Neural progenitor cell (in vitro differentiated cells): ENCODE results near the gene CINP. TPM values are rescaled to one million over a fixed set of nuclear protein-coding genes. Genes with fewer than 3 reads are reported as not detected.

Source experiments
- DNase-seq: peaks from one replicate; pipeline ENCODE4 v3.0.0-alpha.2; 2016; ENCODE audit warnings: low spot score
- H2AFZ ChIP-seq: fragments of 200-600 bp; sonication (generic); replicated peaks from 2 replicates; pipeline ENCODE4 v1.6.1; 2016; ENCODE audit warnings: antibody characterized with exemption
- H3F3A ChIP-seq: fragments of 200-600 bp; sonication (generic); 2 replicates; pipeline ENCODE4 v1.6.1; 2016; ENCODE audit warnings: antibody characterized with exemption, low read depth
- H3K27ac ChIP-seq: fragments of 200-600 bp; sonication (generic); 2 replicates; pipeline ENCODE4 v1.5.1; 2016; ENCODE audit warnings: mild to moderate bottlenecking
- H3K27me3 ChIP-seq: fragments of 200-600 bp; sonication (generic); 2 replicates; pipeline ENCODE4 v1.6.1; 2016; ENCODE audit warnings: mild to moderate bottlenecking, moderate library complexity
- H3K36me3 ChIP-seq: fragments of 200-600 bp; sonication (generic); 2 replicates; pipeline ENCODE4 v1.5.1; 2016
- H3K4me1 ChIP-seq: fragments of 200-600 bp; sonication (generic); 2 replicates; pipeline ENCODE4 v1.6.1; 2016; ENCODE audit warnings: mixed run types
- H3K4me2 ChIP-seq: fragments of 200-600 bp; sonication (generic); 2 replicates; pipeline ENCODE4 v1.6.1; 2016
- H3K4me3 ChIP-seq: fragments of 200-600 bp; sonication (generic); 2 replicates; pipeline ENCODE4 v1.5.1; 2016
- H3K79me2 ChIP-seq: fragments of 200-600 bp; sonication (generic); 2 replicates; pipeline ENCODE4 v1.6.1; 2016; ENCODE audit warnings: low read depth
- H3K9ac ChIP-seq: fragments of 200-600 bp; sonication (generic); 2 replicates; pipeline ENCODE4 v1.6.1; 2016
- H3K9me3 ChIP-seq: fragments of 200-600 bp; sonication (generic); 2 replicates; pipeline ENCODE4 v1.5.1; 2016; ENCODE audit warnings: low read depth
- H4K20me1 ChIP-seq: fragments of 200-600 bp; sonication (generic); 2 replicates; pipeline ENCODE4 v1.6.1; 2016; ENCODE audit warnings: low read depth
- H3K27ac Mint-ChIP-seq: 3 replicates; pipeline ENCODE4 v1.8.0; 2021; ENCODE audit warnings: mixed read lengths
- H3K27me3 Mint-ChIP-seq: 2 replicates; pipeline ENCODE4 v1.8.0; 2022; ENCODE audit warnings: low read depth, mild to moderate bottlenecking, inconsistent platforms, moderate library complexity, mixed read lengths; ENCODE audit not compliant: insufficient read depth
- H3K36me3 Mint-ChIP-seq: 3 replicates; pipeline ENCODE4 v1.8.0; 2021; ENCODE audit warnings: mixed read lengths
- H3K4me1 Mint-ChIP-seq: 3 replicates; pipeline ENCODE4 v1.8.0; 2021; ENCODE audit warnings: mixed read lengths
- H3K4me3 Mint-ChIP-seq: 3 replicates; pipeline ENCODE4 v1.8.0; 2021; ENCODE audit warnings: mild to moderate bottlenecking, moderate library complexity, mixed read lengths
- H3K9me3 Mint-ChIP-seq: 3 replicates; pipeline ENCODE4 v1.8.0; 2020; ENCODE audit warnings: mixed read lengths
- EZH2 ChIP-seq: fragments of 200-600 bp; sonication (generic); IDR thresholded peaks from 2 replicates; pipeline ENCODE4 v1.6.1; 2017; ENCODE audit warnings: antibody characterized with exemption, mild to moderate bottlenecking, moderate library complexity
- EZH2phosphoT487 ChIP-seq: fragments of 200-600 bp; sonication (generic); IDR thresholded peaks from 2 replicates; pipeline ENCODE4 v1.6.1; 2017; ENCODE audit warnings: antibody characterized with exemption
- total RNA-seq: library from RNA; depleted of rRNA; stranded (reverse); fragments of >200 nt; gene quantifications from 2 replicates; pipeline ENCODE4 v1.2.3, GENCODE V29; 2015; ENCODE audit warnings: low replicate concordance
- TF ChIP-seq, protein P1 (sequence below): fragments of 200-600 bp; sonication (generic); IDR thresholded peaks from 2 replicates; pipeline ENCODE4 v1.5.1; 2017; ENCODE audit warnings: antibody characterized with exemption, mild to moderate bottlenecking

The CINP gene
- total RNA-seq, 1 donor from 2014 or later, result 53.5 TPM

DNA sequence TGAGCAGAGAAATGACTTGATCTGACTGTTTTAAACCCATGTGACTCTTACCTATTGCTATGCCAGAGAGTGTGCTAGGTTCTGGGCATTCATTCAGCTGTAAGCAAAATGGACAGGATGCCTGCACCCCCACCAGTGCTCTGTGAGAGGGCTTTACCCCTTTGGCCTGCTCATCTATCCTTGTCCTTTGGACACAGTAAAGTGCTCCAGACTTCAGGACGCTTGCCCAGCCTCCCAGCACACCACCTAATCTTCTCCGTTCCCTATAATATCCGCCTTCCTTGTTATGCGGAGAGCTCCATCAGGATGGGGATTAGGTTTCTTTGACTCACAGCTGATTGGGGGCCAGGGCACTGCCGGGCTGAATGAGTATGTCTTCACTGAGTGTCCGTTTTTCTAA is 47.6 kb downstream of the CINP start:
- no peak overlapping the region for H2AFZ ChIP-seq
- peak overlapping the region; percentile 25 for H3K27ac Mint-ChIP-seq
- no peak for TF ChIP-seq EZH2phosphoT487
- no peak for TF ChIP-seq EZH2
- TF ChIP-seq, protein P1, sequence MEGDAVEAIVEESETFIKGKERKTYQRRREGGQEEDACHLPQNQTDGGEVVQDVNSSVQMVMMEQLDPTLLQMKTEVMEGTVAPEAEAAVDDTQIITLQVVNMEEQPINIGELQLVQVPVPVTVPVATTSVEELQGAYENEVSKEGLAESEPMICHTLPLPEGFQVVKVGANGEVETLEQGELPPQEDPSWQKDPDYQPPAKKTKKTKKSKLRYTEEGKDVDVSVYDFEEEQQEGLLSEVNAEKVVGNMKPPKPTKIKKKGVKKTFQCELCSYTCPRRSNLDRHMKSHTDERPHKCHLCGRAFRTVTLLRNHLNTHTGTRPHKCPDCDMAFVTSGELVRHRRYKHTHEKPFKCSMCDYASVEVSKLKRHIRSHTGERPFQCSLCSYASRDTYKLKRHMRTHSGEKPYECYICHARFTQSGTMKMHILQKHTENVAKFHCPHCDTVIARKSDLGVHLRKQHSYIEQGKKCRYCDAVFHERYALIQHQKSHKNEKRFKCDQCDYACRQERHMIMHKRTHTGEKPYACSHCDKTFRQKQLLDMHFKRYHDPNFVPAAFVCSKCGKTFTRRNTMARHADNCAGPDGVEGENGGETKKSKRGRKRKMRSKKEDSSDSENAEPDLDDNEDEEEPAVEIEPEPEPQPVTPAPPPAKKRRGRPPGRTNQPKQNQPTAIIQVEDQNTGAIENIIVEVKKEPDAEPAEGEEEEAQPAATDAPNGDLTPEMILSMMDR, result no peak
- peaks cover 18% of the 10 kb centered on the region for H3K4me1 ChIP-seq
- H3K9ac ChIP-seq, result no peak overlapping the region
- H3K27me3 ChIP-seq, result peaks cover 22% of the 10 kb centered on the region
- no peak overlapping the region for H3K27ac ChIP-seq
- no peak for DNase-seq
- H3K4me1 Mint-ChIP-seq, result peaks cover 51% of the 10 kb centered on the region
- peaks cover 35% of the 10 kb centered on the region for H3F3A ChIP-seq
- peaks cover 3% of the 10 kb centered on the region for H3K79me2 ChIP-seq
- H3K27me3 Mint-ChIP-seq, result peaks cover 22% of the 10 kb centered on the region
- no peaks in the 10 kb centered on the region for H3K36me3 ChIP-seq
- H3K4me2 ChIP-seq, result no peak overlapping the region
- H3K4me3 Mint-ChIP-seq, result peak overlapping the region; percentile 81
- no peaks in the 10 kb centered on the region for H3K9me3 ChIP-seq
- H4K20me1 ChIP-seq, result no peaks in the 10 kb centered on the region
- H3K9me3 Mint-ChIP-seq, result peaks cover 5% of the 10 kb centered on the region
- H3K4me3 ChIP-seq, result no peak overlapping the region
- H3K36me3 Mint-ChIP-seq, result no peaks in the 10 kb centered on the region

DNA sequence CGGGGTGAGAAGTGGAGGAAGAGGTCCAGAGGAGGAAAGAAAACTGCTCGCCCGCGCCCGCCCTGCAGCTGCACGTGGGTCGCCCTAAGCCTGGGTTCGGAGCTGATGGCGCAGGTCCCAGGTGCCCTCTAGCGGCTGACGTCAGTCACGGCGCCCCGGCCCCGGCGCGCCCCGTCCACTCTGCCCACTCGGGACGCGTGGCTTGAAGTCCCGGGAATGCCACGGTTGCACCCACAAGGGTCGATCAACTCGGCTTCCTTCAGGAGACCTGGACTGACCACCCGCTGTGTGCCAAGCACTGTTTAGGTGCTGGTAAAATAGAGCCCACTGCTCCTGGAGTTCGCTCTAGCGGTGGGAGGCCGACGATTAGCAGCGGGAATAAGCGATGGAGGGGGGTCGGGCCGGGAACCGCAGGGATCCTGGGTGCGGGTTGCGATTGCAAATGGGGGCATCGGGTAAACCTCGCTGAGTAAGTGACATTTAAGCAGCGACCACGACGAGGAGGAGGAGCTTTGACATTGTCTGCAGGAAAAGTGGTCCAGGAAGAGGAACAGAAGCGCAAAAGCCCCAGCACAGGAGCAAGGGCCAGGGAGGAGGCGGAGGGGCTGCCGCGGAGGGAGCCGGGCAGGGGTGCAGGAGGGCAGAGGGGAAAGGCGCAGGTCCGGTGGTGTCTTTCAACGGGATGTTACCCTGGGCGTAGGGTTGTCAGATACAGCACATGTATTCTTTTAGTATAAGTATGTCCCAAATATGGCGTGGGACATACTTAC is 48.3 kb downstream of the CINP start:
- peaks cover 22% of the 10 kb centered on the region for H3K27me3 Mint-ChIP-seq
- peaks cover 5% of the 10 kb centered on the region for H3K9me3 Mint-ChIP-seq
- peak overlapping the region; percentile 81 for H3K4me3 Mint-ChIP-seq
- Histone ChIP-seq H3K4me3 (peak overlapping the region; percentile 58), H2AFZ (peak overlapping the region; percentile 86), H3K4me2 (peak overlapping the region; percentile 79), H3K36me3 (no peaks in the 10 kb centered on the region), H3K9ac (no peak overlapping the region), H3K9me3 (no peaks in the 10 kb centered on the region), H4K20me1 (no peaks in the 10 kb centered on the region), H3K27me3 (peaks cover 22% of the 10 kb centered on the region), H3F3A (peaks cover 33% of the 10 kb centered on the region), H3K4me1 (peaks cover 18% of the 10 kb centered on the region), H3K79me2 (no peaks in the 10 kb centered on the region), H3K27ac (no peak overlapping the region)
- no peaks in the 10 kb centered on the region for H3K36me3 Mint-ChIP-seq
- DNase-seq, result peak; percentile 88
- H3K4me1 Mint-ChIP-seq, result peaks cover 50% of the 10 kb centered on the region
- peak overlapping the region; percentile 28 for H3K27ac Mint-ChIP-seq
- TF ChIP-seq, protein P1, result peak; percentile 98
- TF ChIP-seq EZH2phosphoT487, result no peak

DNA sequence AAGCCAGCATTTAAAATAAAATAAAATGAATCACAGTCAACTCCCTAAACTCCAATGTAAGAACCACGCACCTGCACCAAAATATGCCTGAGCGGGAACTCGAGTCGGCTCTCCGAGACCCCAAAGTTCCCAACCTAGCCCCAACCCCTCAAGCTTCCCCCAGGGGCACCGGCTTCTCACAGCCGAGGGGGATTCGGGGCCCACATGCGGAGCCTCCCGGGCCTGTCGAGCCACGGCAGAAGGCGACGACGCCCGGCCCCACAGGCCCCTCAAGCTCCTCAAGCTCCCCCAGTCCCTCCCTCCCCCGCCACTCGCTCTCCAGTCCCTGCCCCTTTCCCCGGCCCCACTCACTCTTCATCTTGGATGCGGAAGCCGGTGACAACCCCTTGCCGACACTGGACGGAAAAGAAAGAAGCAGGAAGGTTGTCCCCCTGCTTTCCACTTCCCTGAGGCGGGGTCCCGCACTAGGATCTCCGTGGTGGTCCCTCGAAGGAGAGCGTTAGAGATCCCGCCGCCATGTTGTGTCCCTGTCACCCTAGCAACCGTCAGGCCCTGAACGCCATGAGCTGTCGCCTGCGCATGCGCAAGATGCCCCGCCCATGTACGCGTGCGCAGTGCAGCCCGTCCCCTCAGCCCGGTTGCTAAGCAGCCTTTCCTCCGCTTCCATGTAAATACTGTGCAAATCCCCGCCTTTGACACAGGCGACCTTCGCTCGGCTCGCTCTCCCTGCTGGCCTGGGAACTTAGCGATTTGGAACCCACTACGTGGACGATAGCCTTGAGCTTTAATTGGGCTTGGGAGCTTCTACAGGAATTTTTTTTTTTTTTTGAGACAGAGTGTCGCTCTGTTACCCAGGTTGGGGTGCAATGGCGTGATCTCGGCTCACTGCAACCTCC is 57.8 kb downstream of the CINP start, which contains the start of gene MOK:
Gene MOK (minus strand): TSS at position 554 of the 896 bp plus-strand sequence. CDS start 196 bp downstream, at position 358.
- Mint-ChIP-seq H3K36me3 (no peaks in the 10 kb centered on the region), H3K27ac (peak within 1 kb of the TSS; percentile 97), H3K4me3 (peak within 1 kb of the TSS; percentile 97), H3K4me1 (peaks cover 11% of the 10 kb centered on the region), H3K27me3 (peaks cover 2% of the 10 kb centered on the region), H3K9me3 (no peaks in the 10 kb centered on the region)
- peak within 1 kb of the TSS; percentile 93 for H2AFZ ChIP-seq
- peak within 1 kb of the TSS; percentile 83 for H3K4me3 ChIP-seq
- no peak within 1 kb of the TSS for H3K27ac ChIP-seq
- no peaks in the 10 kb centered on the region for H4K20me1 ChIP-seq
- H3K9ac ChIP-seq, result no peak within 1 kb of the TSS
- DNase-seq, result peak; percentile 98
- H3K79me2 ChIP-seq, result no peaks in the 10 kb centered on the region
- peak within 1 kb of the TSS; percentile 79 for H3K4me2 ChIP-seq
- peaks cover 13% of the 10 kb centered on the region for H3F3A ChIP-seq
- H3K4me1 ChIP-seq, result peaks cover 5% of the 10 kb centered on the region
- no peaks in the 10 kb centered on the region for H3K36me3 ChIP-seq
- TF ChIP-seq, protein P1, result no peak
- no peak for TF ChIP-seq EZH2
- no peak for TF ChIP-seq EZH2phosphoT487
- H3K9me3 ChIP-seq, result no peaks in the 10 kb centered on the region
- peaks cover 12% of the 10 kb centered on the region for H3K27me3 ChIP-seq
